HEK293T (cell line): ENCODE results near the gene PRIM1.

Experiments
- ARNT ChIP-seq: fragments of 450-650 bp; IDR thresholded peaks from 2 replicates; pipeline ENCODE4 v1.6.1; 2017; ENCODE audit warnings: mild to moderate bottlenecking
- FOXA1 ChIP-seq: fragments of 450-650 bp; IDR thresholded peaks from 2 replicates; pipeline ENCODE4 v1.6.1; 2016; ENCODE audit warnings: mild to moderate bottlenecking
- FOXK2 ChIP-seq: fragments of 450-650 bp; IDR thresholded peaks from 2 replicates; pipeline ENCODE4 v1.6.1; 2016; ENCODE audit warnings: mild to moderate bottlenecking
- NFRKB ChIP-seq: fragments of 450-650 bp; IDR thresholded peaks from 2 replicates; pipeline ENCODE4 v1.6.1; 2016; ENCODE audit warnings: mild to moderate bottlenecking, moderate library complexity
- SP1 ChIP-seq: fragments of 450-650 bp; IDR thresholded peaks from 2 replicates; pipeline ENCODE4 v1.6.1; 2017
- ZNF384 ChIP-seq: fragments of 450-650 bp; IDR thresholded peaks from 2 replicates; pipeline ENCODE4 v1.6.1; 2016

- TF ChIP-seq NFRKB: no peak
- no peak for TF ChIP-seq FOXK2
- TF ChIP-seq ARNT: no peak
- no peak for TF ChIP-seq SP1
- TF ChIP-seq FOXA1: no peak
- TF ChIP-seq ZNF384: no peak
Measured at GRCh38 chr12:56694161-56694560, 58.0 kb downstream of the PRIM1 start.
